Astrocyte of the cerebellum (primary cell): ENCODE results near the gene CASS4.

Experiments
- DNase-seq: peaks from one replicate; pipeline ENCODE4 v3.0.0-alpha.2; 2011; ENCODE audit warnings: low read depth
- H3K4me3 ChIP-seq: 2 replicates; pipeline ENCODE4 v1.5.1; 2011; ENCODE audit warnings: mild to moderate bottlenecking, low read depth, low read length, moderate library complexity
- CTCF ChIP-seq: IDR thresholded peaks from 2 replicates; pipeline ENCODE4 v1.5.1; 2012; ENCODE audit warnings: low read length, low read depth, moderate library complexity, mild to moderate bottlenecking; ENCODE audit errors: missing control alignments
- in situ Hi-C: cut with HindIII; loops from 2 replicates; pipeline ENCODE4 v1.10.0; 2017; ENCODE audit warnings: low sequenced_read_pairs

Gene CASS4

GRCh38 chr20:56427797-56428196, 15.7 kb downstream of the CASS4 start:
- no peak for DNase-seq
- in situ Hi-C loops: no loop called here
- no peak overlapping the region for H3K4me3 ChIP-seq
- TF ChIP-seq CTCF: no peak

- TF ChIP-seq CTCF: no peak
- in situ Hi-C loops: no loop called here
- no peak for DNase-seq
- H3K4me3 ChIP-seq: no peak overlapping the region
These were observed 16.4 kb downstream of the CASS4 start for GRCh38 chr20:56428410-56428809.

DNA sequence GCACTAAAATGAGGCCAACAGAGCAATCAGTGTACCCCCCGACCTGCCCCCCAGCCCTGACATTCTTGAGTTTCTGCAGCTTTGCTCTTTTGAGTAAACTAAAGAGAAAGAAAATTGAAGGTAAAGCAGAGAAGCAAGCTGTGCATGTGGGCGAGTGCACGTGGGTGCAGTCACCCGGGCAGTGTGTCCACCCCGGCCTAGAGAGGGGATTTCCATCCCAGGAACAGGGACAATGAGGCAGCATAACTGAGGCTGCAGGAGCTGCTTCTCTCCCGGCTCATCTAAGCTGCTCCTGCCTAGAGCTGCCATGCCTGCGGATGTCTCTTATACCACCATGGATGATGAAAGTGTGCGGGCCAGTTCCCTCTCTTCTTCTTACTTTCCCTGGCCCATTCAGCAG, 16.8 kb downstream of the CASS4 start:
- TF ChIP-seq CTCF: no peak
- no peak for DNase-seq
- H3K4me3 ChIP-seq: no peak overlapping the region
- in situ Hi-C loops: no loop called here

DNA sequence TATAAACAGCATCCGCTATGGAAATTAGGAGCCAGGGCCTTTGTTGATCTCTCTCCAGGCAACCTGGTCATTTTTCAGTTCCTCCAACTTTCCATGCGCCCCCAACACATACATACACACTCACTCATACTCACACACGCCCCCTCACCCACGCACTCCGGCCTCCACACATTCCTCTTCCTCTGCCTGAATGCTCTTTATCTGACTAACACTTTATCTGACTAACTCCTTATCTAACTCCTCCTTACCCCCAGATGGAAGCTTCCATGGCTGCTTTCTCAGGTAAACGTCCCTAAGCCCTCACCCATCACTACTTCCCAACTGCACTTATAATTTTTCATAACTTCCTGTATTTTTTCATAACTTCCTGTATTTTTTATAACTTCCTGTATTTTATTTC, 17.4 kb downstream of the CASS4 start:
- in situ Hi-C loops: no loop called here

DNA sequence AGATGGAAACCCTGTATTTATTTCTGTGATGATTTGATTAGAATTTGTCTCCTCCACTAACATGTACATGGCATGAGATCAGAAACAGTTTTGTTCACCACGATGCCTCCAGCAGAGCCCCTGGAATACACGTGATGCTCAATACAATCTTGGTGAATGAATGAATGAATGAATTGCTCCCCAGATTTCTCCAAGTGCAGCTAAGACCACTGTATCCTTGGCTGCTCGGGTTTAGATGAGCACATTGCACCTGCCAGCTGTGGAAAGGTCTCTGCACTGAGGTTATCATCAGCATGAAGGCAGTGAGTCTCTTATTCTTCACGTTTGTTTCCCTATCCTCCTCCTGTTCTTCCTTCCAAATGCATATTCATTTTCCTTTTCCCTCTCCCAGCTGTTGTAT, 17.9 kb downstream of the CASS4 start:
- H3K4me3 ChIP-seq: no peak overlapping the region
- no peak for DNase-seq
- TF ChIP-seq CTCF: no peak
- in situ Hi-C loops: no loop called here

More for the DNA sequence above, 17.4 kb downstream of the CASS4 start:
- H3K4me3 ChIP-seq: no peak overlapping the region
- no peak for TF ChIP-seq CTCF
- DNase-seq: no peak

DNA sequence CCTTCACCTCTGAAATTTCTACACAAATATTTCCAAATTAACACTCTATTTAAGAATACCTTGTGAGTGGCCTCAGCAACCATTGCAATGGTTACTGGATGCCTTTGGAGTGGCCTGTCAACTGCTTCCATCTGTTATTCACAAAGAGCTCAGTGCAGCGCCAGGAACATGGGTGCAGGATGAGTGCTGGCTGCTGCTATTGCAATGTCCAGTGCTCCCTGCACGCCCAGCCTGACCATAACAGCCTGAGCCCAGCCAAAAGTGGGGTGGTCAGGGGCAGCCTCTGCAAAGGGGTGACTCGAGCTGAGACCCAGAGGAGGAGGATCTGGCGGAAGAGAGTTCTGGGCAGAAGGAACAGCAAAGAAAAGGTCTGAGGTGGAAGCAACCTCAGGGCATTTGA, 18.4 kb downstream of the CASS4 start:
- TF ChIP-seq CTCF: no peak

DNA sequence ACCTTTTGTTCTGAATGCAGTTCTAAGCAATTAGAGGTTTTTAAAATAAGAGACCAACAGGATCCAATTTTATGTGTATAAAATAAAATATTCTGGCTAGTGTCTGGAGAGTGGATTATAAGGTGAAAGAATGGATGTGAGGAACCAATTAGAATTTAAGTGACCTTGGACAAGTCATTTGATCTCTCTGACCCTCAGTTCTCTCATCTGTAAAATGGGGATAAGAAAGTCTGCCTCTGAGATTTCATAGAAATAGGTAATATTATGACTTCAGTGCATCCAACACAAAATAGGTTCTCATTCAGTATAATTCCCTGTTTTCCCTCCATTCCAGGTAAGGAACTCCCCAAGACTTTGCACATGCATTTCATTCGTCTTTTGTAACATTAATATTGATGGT, 18.9 kb downstream of the CASS4 start:
- no peak overlapping the region for H3K4me3 ChIP-seq
- in situ Hi-C loops: no loop called here
- DNase-seq: no peak
- no peak for TF ChIP-seq CTCF

More for the DNA sequence above, 18.4 kb downstream of the CASS4 start:
- in situ Hi-C loops: no loop called here
- DNase-seq: no peak
- no peak overlapping the region for H3K4me3 ChIP-seq
